ENCODE measurements around the gene OR10C1.

The OR10C1 gene

DNA sequence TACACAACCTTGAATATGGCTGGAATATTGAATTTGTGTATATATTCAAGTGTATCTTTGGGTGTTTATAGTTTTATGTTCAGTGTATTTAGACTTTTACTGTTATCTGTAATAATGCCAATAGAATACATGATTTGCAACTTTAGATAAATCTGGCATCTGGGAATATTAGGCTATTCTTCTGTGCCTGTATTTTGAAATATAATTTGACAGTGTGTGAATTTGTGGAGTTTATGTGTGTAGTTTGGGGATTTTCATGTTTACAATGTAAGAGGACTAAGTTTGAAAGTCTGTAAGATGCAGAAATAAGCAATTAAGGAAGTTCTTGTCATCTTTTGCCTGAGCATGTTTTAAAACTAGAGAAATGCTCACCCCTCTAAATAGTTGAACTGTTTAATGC, at the start of gene OR10C1:
Gene OR10C1, plus strand, starts transcription at position 301 of the 400 bp plus-strand sequence. CDS start 710 bp downstream, outside the sequence.
- no peak for DNase-seq (ENCODE audit: low read depth)
- TF ChIP-seq, protein P1, sequence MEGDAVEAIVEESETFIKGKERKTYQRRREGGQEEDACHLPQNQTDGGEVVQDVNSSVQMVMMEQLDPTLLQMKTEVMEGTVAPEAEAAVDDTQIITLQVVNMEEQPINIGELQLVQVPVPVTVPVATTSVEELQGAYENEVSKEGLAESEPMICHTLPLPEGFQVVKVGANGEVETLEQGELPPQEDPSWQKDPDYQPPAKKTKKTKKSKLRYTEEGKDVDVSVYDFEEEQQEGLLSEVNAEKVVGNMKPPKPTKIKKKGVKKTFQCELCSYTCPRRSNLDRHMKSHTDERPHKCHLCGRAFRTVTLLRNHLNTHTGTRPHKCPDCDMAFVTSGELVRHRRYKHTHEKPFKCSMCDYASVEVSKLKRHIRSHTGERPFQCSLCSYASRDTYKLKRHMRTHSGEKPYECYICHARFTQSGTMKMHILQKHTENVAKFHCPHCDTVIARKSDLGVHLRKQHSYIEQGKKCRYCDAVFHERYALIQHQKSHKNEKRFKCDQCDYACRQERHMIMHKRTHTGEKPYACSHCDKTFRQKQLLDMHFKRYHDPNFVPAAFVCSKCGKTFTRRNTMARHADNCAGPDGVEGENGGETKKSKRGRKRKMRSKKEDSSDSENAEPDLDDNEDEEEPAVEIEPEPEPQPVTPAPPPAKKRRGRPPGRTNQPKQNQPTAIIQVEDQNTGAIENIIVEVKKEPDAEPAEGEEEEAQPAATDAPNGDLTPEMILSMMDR (conservative IDR thresholded peaks at IDR 0.05; ENCODE audit: low read depth, low read length): no peak
- no peak within 1 kb of the TSS for H3K4me3 ChIP-seq (ENCODE audit: low read depth, low read length)

DNA sequence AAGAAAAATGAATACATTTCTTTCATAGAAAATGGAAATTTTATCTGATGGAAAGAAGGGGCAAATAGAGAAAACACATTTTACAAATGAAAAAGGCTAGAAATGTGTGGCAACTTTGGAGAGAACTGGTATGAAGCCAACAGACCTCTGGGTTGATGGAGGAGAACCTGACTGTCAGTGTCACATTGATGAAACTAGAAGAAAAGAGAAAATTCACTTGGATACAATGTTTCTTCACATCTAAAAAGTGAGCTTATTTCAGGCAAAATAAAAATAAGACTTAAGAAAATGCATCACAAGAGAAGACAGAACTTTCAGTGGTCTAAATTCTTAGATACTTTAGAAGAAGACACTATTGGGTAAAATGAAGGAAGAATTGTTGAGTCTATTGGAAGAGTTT, 43.8 kb upstream of the OR10C1 start, which contains the start of gene OR12D2:
Gene OR12D2, plus strand, starts transcription at position 301 of the 400 bp plus-strand sequence. CDS start 1,069 bp downstream, outside the sequence.
- no peak for DNase-seq (ENCODE audit: low read depth)
- H3K4me3 ChIP-seq (ENCODE audit: low read depth, low read length): no peak within 1 kb of the TSS
- TF ChIP-seq, protein P1 (conservative IDR thresholded peaks at IDR 0.05; ENCODE audit: low read depth, low read length): no peak

- TF ChIP-seq, protein P1 (conservative IDR thresholded peaks at IDR 0.05; ENCODE audit: low read depth, low read length): no peak
- H3K4me3 ChIP-seq (ENCODE audit: low read depth, low read length): no peak overlapping the region
- DNase-seq (ENCODE audit: low read depth): no peak
Measured at GRCh38 chr6:29399525-29399924, 39.6 kb upstream of the OR10C1 start.

DNA sequence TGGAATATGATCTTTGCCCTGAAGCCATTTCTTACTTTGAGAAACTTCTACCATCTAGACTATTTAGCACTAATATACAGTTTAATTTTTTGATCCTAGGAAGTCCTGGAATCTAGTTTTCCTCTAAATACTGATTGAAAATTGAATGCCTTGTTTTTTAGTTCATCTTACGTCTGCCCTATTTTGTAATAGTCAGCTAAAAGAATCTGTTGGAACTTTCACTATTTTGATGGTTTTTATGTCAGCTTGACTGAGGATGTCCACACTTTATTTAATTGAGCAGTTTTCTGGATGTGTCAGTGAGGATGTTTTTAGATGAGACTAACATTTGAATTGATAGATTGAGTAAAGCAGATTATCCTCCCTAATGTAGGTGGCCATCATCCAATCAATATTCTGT, 35.3 kb upstream of the OR10C1 start:
- DNase-seq (ENCODE audit: low read depth): no peak
- no peak overlapping the region for H3K4me3 ChIP-seq (ENCODE audit: low read depth, low read length)
- TF ChIP-seq, protein P1 (conservative IDR thresholded peaks at IDR 0.05; ENCODE audit: low read depth, low read length): no peak

DNA sequence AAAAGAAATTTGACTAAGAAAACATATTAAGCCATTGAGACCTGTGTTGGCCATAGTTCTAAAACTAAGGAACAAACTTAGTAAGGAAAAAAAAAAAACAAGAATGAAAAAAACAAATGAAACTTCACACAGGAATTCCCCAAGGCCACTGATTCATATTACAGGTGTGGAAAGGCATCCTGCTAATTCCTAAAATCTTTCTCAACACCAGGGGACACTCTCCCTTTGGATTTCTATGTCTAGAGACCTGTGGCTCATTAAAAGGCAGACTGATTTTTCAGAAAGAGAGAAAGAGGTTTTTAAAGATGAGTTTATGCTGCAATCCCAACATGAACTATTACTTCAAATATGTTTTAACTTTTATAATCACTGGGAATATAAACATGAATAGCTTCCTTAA, 24.5 kb upstream of the OR10C1 start, which contains the start of gene OR12D1:
Gene OR12D1, plus strand, starts transcription at position 341 of the 400 bp plus-strand sequence.
- TF ChIP-seq, protein P1 (conservative IDR thresholded peaks at IDR 0.05; ENCODE audit: low read depth, low read length): no peak
- DNase-seq (ENCODE audit: low read depth): no peak

DNA sequence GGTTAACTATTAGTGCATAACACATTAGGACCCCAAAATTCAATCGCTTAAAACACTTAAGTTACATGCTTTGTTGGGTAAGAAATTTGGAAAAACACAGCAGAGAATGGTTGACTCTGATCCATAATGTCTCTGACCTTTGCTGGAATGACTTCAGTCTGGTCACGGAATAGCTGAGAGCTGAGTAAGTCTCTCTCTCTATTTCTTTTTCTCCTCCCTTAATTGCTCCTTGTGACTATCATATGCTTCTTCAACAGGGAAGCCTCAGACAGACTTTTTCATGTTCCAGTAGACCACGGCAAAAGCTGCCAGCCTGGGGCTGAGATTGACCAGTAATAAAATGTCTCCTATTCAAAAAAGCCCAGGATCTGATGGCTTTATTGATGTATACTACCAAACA, 19.6 kb upstream of the OR10C1 start:
- no peak overlapping the region for H3K4me3 ChIP-seq (ENCODE audit: low read depth, low read length)
- DNase-seq (ENCODE audit: low read depth): no peak
- TF ChIP-seq, protein P1 (conservative IDR thresholded peaks at IDR 0.05; ENCODE audit: low read depth, low read length): no peak

More for the DNA sequence above, 24.5 kb upstream of the OR10C1 start, which contains the start of gene OR12D1:
- no peak within 1 kb of the TSS for H3K4me3 ChIP-seq (ENCODE audit: low read depth, low read length)

DNA sequence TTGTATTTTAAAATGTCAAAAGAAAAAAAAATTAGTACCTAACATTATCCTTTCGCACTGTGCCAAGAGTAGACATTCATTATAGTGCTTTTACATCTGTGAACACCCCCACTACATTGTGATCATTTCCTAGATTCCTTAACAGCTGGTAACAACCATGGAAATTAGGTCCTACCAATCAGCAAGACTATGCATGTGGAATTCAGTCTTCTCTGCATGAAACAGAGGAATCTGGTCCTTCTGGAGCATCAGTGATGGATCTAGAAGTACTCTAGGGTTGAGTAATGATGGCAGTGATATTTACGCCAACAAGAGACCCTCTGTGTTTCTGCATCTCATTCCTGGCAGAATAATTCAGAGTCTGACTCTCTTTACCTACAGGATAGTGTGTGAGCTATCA, 14.9 kb upstream of the OR10C1 start:
- H3K4me3 ChIP-seq (ENCODE audit: low read depth, low read length): no peak overlapping the region
- TF ChIP-seq, protein P1 (conservative IDR thresholded peaks at IDR 0.05; ENCODE audit: low read depth, low read length): no peak
- no peak for DNase-seq (ENCODE audit: low read depth)
